Liver (tissue), 9 donors: Measurements from ENCODE around the gene KATNAL2. TPM values are rescaled to one million over a fixed set of nuclear protein-coding genes. Genes with fewer than 3 reads are reported as not detected.

Source experiments
- DNase-seq: peaks from one replicate; pipeline ENCODE4 v3.0.0-alpha.2; 2017; ENCODE audit warnings: low spot score
- H3K27ac ChIP-seq, 2 donors: one replicate each; pipeline ENCODE4 v1.7.0; 2013; ENCODE audit warnings: inconsistent platforms in 2 of 2, low read length in 2 of 2, control low read depth in 1 of 2, low read depth in 1 of 2, mild to moderate bottlenecking in 1 of 2
- H3K27me3 ChIP-seq, 4 donors: one replicate each; pipeline versions ENCODE4 v1.6.1 to v1.7.0; 2013; ENCODE audit warnings: low read length in 3 of 4, inconsistent platforms in 1 of 4, mild to moderate bottlenecking in 1 of 4, moderate library complexity in 1 of 4; ENCODE audit not compliant: control insufficient read depth in 4 of 4, insufficient read depth in 4 of 4
- H3K36me3 ChIP-seq, 4 donors: one replicate each; pipeline versions ENCODE4 v1.6.1 to v1.7.0; 2013; ENCODE audit warnings: low read length in 3 of 4, mild to moderate bottlenecking in 3 of 4, low read depth in 1 of 4, moderate library complexity in 1 of 4; ENCODE audit not compliant: control insufficient read depth in 4 of 4, insufficient read depth in 3 of 4
- H3K4me1 ChIP-seq, 4 donors: one replicate each; pipeline versions ENCODE4 v1.6.1 to v1.7.0; 2013; ENCODE audit warnings: low read length in 3 of 4, mild to moderate bottlenecking in 3 of 4, moderate library complexity in 1 of 4; ENCODE audit not compliant: control insufficient read depth in 4 of 4, insufficient read depth in 4 of 4
- H3K4me3 ChIP-seq, 3 donors: one replicate each; pipeline versions ENCODE4 v1.6.1 to v1.7.0; 2013; ENCODE audit warnings: low read length in 3 of 3, control low read depth in 1 of 3, low read depth in 1 of 3, mild to moderate bottlenecking in 1 of 3
- H3K9ac ChIP-seq, 2 donors: one replicate each; pipeline ENCODE4 v1.7.0; 2013; ENCODE audit warnings: low read length in 2 of 2, mild to moderate bottlenecking in 2 of 2, moderate library complexity in 2 of 2, control low read depth in 1 of 2, low read depth in 1 of 2
- H3K9me3 ChIP-seq, 4 donors: one replicate each; pipeline versions ENCODE4 v1.6.1 to v1.7.0; 2013; ENCODE audit warnings: low read length in 3 of 4; ENCODE audit not compliant: control insufficient read depth in 4 of 4
- ATF3 ChIP-seq: IDR thresholded peaks from 2 replicates; pipeline ENCODE4 v1.6.1; 2016; ENCODE audit warnings: antibody characterized with exemption
- CTCF ChIP-seq: fragments of 150-350 bp; IDR thresholded peaks from 2 replicates; pipeline ENCODE4 v1.5.1; 2017; ENCODE audit warnings: improper control_type of control experiment, low read depth, low read length; ENCODE audit not compliant: missing input control
- EGR1 ChIP-seq, 2 donors: IDR thresholded peaks; 2 replicates each; pipeline ENCODE4 v1.6.1; 2016 to 2018; ENCODE audit warnings: antibody characterized with exemption in 2 of 2, low read depth in 2 of 2
- FOXA1 ChIP-seq: IDR thresholded peaks from 2 replicates; pipeline ENCODE4 v1.6.1; 2016; ENCODE audit warnings: antibody characterized with exemption
- GABPA ChIP-seq, 2 donors: IDR thresholded peaks in 1 of 2; conservative IDR thresholded peaks in 1 of 2; 2 replicates each; pipeline ENCODE4 v1.6.1; 2016; ENCODE audit warnings: antibody characterized with exemption in 2 of 2, mild to moderate bottlenecking in 1 of 2, moderate library complexity in 1 of 2
- HNF4A ChIP-seq, 2 donors: conservative IDR thresholded peaks; 2 replicates each; pipeline ENCODE4 v1.6.1; 2016; ENCODE audit warnings: antibody characterized with exemption in 2 of 2, mild to moderate bottlenecking in 2 of 2
- HNF4G ChIP-seq: IDR thresholded peaks from 2 replicates; pipeline ENCODE4 v1.6.1; 2016; ENCODE audit warnings: antibody characterized with exemption
- JUND ChIP-seq, 2 donors: IDR thresholded peaks; 2 replicates each; pipeline ENCODE4 v1.6.1; 2016; ENCODE audit warnings: antibody characterized with exemption in 2 of 2
- MAX ChIP-seq: IDR thresholded peaks from 2 replicates; pipeline ENCODE4 v1.6.1; 2016; ENCODE audit warnings: antibody characterized with exemption
- NR2F2 ChIP-seq: IDR thresholded peaks from 2 replicates; pipeline ENCODE4 v1.6.1; 2016; ENCODE audit warnings: antibody characterized with exemption
- RAD21 ChIP-seq, 2 donors: IDR thresholded peaks; 2 replicates each; pipeline ENCODE4 v1.6.1; 2016; ENCODE audit warnings: antibody characterized with exemption in 2 of 2, mild to moderate bottlenecking in 2 of 2
- RXRA ChIP-seq, 2 donors: IDR thresholded peaks; 2 replicates each; pipeline ENCODE4 v1.6.1; 2017 to 2018; ENCODE audit warnings: antibody characterized with exemption in 2 of 2, mild to moderate bottlenecking in 1 of 2
- SP1 ChIP-seq: IDR thresholded peaks from 2 replicates; pipeline ENCODE4 v1.6.1; 2018; ENCODE audit warnings: antibody characterized with exemption, mild to moderate bottlenecking
- TAF1 ChIP-seq: conservative IDR thresholded peaks from 2 replicates; pipeline ENCODE4 v1.6.1; 2016; ENCODE audit warnings: antibody characterized with exemption, mild to moderate bottlenecking
- YY1 ChIP-seq: IDR thresholded peaks from 2 replicates; pipeline ENCODE4 v1.6.1; 2016; ENCODE audit warnings: antibody characterized with exemption, mild to moderate bottlenecking
- ZBTB33 ChIP-seq: IDR thresholded peaks from 2 replicates; pipeline ENCODE4 v1.6.1; 2016; ENCODE audit warnings: antibody characterized with exemption
- WGBS: extraction: QIAGEN DNeasy Blood & Tissue Kit; methylation state at CpG from one replicate; pipeline ENCODE4 v1.1.7; 2013; 5-methylcytosine and 5-hydroxymethylcytosine counted together
- polyA plus RNA-seq, 2 donors: library from polyadenylated mRNA; stranded (reverse) in 1 of 2; unstranded in 1 of 2; fragments of 200-250 nt in 1 of 2; fragments of >200 nt in 1 of 2; fragmentation: Nextera tagmentation in 1 of 2; extraction: Ambion mirVana in 1 of 2; gene quantifications; one replicate each; pipeline versions ENCODE4 v1.2.1 to v1.2.3, GENCODE V29; 2013 to 2015
- total RNA-seq, 2 donors: library from RNA; depleted of rRNA; stranded (reverse); fragments of >200 nt; gene quantifications; one replicate each; pipeline ENCODE4 v1.2.3, GENCODE V29; 2014
- donor health status: healthy.
- donor health status: healthy.
- donor health status: healthy.
- donor health status: healthy.
- donor health status: healthy.

Gene KATNAL2
- total and polyA plus RNA-seq, 4 donors, result 0.42 to 4.8 (median 1.5) TPM

GRCh38 chr18:47146206-47146605, 228.8 kb downstream of the KATNAL2 start:
- TF ChIP-seq EGR1 (IDR thresholded peaks at IDR 0.05; ENCODE audit: low read depth in 2 of 2) (no peak), HNF4A (conservative IDR thresholded peaks at IDR 0.05) (no peak), RXRA (IDR thresholded peaks at IDR 0.05) (no peak), FOXA1 (no peak), YY1 (no peak), MAX (no peak), TAF1 (no peak), GABPA (IDR thresholded peaks at IDR 0.05 in 1 of 2, conservative IDR thresholded peaks at IDR 0.05 in 1 of 2) (no peak)
- WGBS, result 97% methylated on average over 3 of the region's 3 CpGs

GRCh38 chr18:47149457-47150028, 232.1 kb downstream of the KATNAL2 start:
- H3K4me1 ChIP-seq, result peaks cover 1 to 17% (median 10%) of the 10 kb centered on the region in 4 donors
- no peak for TF ChIP-seq NR2F2
- TF ChIP-seq YY1, result no peak
- TF ChIP-seq JUND (IDR thresholded peaks at IDR 0.05), result no peak
- TF ChIP-seq SP1, result no peak
- TF ChIP-seq RXRA (IDR thresholded peaks at IDR 0.05), result no peak
- TF ChIP-seq CTCF, result no peak
- TF ChIP-seq HNF4A (conservative IDR thresholded peaks at IDR 0.05), result no peak
- TF ChIP-seq HNF4G, result no peak
- H3K36me3 ChIP-seq, result peaks cover 1 to 9% (median 4%) of the 10 kb centered on the region in 4 donors
- 29% methylated on average over 12 of the region's 12 CpGs for WGBS
- peak overlapping the region; percentile 75 to 91 (median 77) for H3K4me3 ChIP-seq
- DNase-seq, result peak; percentile 39
- peak overlapping the region; percentile 88 to 90 for H3K27ac ChIP-seq
- H3K27me3 ChIP-seq, result no peaks in the 10 kb centered on the region
- no peaks in the 10 kb centered on the region for H3K9me3 ChIP-seq
- peak overlapping the region; percentile 6 to 87 for H3K9ac ChIP-seq

More at GRCh38 chr18:47146206-47146605, 228.8 kb downstream of the KATNAL2 start:
- H3K9me3 ChIP-seq, result no peaks in the 10 kb centered on the region
- no peak overlapping the region for H3K9ac ChIP-seq
- H3K27me3 ChIP-seq, result no peaks in the 10 kb centered on the region
- no peak overlapping the region for H3K4me3 ChIP-seq
- no peak for DNase-seq
- H3K36me3 ChIP-seq, result no peaks in the 10 kb centered on the region
- no peak overlapping the region for H3K27ac ChIP-seq
- H3K4me1 ChIP-seq, result peaks cover 2 to 14% (median 6%) of the 10 kb centered on the region in 4 donors

GRCh38 chr18:47150029-47150823, 232.8 kb downstream of the KATNAL2 start, which contains the start of gene HDHD2:
Gene HDHD2 (minus strand): TSS chr18:47150500. CDS start chr18:47136439, 14,061 bp downstream.
- DNase-seq, result peak; percentile 85
- WGBS, result under 1% methylated on average over 70 of the region's 70 CpGs
- no peaks in the 10 kb centered on the region for H3K9me3 ChIP-seq
- H3K27ac ChIP-seq, result peak within 1 kb of the TSS; percentile 88 to 90
- H3K36me3 ChIP-seq, result peaks cover 3 to 10% (median 7%) of the 10 kb centered on the region in 4 donors
- peak within 1 kb of the TSS; percentile 6 to 87 for H3K9ac ChIP-seq
- H3K4me1 ChIP-seq, result peaks cover 1 to 17% (median 10%) of the 10 kb centered on the region in 4 donors
- H3K27me3 ChIP-seq, result no peaks in the 10 kb centered on the region
- H3K4me3 ChIP-seq, result peak within 1 kb of the TSS; percentile 75 to 91 (median 77)
- TF ChIP-seq NR2F2 (no peak), ATF3 (no peak), RAD21 (IDR thresholded peaks at IDR 0.05) (no peak), CTCF (no peak), ZBTB33 (peak; percentile 32), HNF4G (no peak), GABPA (IDR thresholded peaks at IDR 0.05 in 1 of 2, conservative IDR thresholded peaks at IDR 0.05 in 1 of 2) (peak; percentile 90 to 97), YY1 (peak; percentile 54), TAF1 (no peak), HNF4A (conservative IDR thresholded peaks at IDR 0.05) (no peak), SP1 (peak; percentile 35)
